HT1080 (cell line): ENCODE results near the gene PANK2. TPM values are rescaled to one million over a fixed set of nuclear protein-coding genes. Genes with fewer than 3 reads are reported as not detected.
"Not testable (repeated sequence)": the region's sequence is repeated elsewhere in the genome, so short reads cannot be mapped to it uniquely, and the experiment has no call there.

Experiments used
- DNase-seq: peaks from one replicate; pipeline ENCODE4 v3.0.0-alpha.2; 2015; ENCODE audit warnings: low read depth
- total RNA-seq: library from RNA; depleted of rRNA; stranded (reverse); fragments of >200 nt; shearing (Covaris generic); gene quantifications from 2 replicates; pipeline ENCODE4 v1.2.3, GENCODE V29; 2014

The PANK2 gene
- total RNA-seq, 1 experiment from 2014 or later: 50.9 TPM

- no peak for DNase-seq
These were observed 36.9 kb downstream of the PANK2 start for GRCh38 chr20:3925899-3926638.

- DNase-seq: no peak
These were observed 38.5 kb downstream of the PANK2 start for GRCh38 chr20:3927486-3928291.

DNA sequence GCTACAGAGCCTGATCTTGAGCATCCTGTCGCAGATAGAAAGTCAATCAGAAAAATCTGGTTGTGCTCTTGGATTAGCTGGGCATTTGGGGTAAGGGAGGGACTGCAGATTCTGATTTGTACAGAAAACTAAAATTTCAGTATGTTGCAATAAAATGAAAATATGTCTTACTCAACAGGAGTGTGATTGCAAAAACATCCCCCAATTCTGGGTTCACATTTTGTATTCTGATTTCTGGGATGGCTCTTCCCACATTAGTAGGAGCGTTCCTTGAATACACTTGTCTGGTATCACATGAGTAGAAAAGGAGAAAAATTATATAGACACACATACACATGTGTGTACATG lies 40.5 kb downstream of the PANK2 start:
- DNase-seq: no peak

DNA sequence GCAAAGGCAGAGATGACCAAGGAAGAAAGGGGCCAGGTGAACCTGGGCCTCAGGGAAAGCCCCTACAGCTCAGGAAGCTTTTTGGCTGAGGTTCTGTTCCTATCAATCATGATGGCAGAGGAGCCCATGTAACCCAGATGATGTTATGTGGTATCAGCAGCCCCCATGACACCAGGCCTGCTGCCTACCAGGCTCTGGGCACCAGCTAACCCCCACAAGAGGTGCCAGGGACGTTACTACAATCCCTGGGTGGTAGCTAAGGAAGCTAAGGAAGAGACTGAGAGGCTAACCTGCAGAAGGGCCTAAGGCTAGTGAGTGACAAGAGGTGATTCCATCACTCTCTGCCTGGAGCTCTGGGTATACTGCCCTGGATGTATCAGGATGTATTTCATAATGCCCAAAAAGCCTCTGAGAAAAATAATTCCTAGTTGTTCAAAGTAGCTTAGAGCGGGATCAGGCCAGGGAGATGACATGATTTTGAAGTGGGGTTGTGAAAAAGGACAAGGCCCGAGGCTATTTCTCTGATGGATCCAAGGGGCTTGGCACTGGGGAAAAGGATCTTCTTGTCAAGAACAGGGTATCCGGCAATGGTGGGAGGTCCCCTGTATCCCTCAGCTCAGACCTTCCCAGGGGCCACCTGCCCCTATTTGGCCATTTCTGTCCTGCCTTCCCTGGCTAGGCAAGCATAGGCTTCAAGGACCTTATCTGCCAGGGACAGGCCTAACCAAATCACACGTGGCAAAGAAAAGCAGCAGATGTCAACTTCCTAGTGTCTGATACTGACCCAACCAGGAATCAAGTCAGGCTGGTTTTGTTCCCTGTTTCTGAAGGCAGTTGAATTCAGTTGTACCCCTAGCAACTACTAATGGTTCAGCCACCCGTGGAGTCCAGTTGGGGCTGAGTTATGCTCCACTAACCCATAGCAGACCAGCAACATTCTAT lies 41.3 kb downstream of the PANK2 start:
- no peak for DNase-seq

DNA sequence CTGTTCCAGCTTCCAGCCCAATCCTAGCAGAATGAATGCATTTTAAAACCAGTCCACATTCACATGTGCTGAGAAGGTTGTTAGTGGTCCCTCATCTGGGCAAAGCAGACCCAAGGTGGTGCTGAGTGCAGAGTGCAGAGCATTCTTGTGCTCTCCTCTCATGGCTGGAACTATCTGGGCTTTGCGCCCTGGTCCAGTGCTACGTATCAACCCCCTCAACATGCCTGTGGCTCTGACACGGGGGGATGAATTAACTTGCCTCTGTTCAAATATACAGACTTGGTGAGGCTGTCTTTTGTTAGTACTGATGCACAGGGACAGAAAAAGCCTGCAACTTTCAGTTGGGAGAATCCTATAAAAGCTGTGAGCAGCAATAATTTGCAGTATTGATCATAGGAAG lies 42.5 kb downstream of the PANK2 start:
- DNase-seq: no peak

- DNase-seq: no peak
These were observed 43.1 kb downstream of the PANK2 start for GRCh38 chr20:3932277-3932676.

DNA sequence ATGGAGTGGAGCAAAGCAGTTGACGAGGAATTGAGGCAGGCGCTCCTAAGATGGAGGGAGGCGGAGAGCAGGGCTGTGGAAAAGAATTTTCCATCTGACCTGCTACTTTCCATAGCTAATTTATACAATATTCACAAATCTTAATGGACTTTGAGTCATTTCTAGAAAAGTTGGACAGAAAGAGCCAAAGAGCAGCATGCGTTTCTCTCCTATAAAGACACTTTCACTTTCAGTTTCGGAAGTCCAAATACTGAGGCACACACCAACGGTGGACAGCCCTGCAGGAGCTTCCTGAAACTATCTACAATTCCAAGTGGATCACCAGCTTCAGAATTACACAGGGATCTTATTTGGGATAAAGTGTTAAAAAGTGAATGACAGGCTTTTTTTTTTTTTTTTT lies 43.5 kb downstream of the PANK2 start:
- DNase-seq: no peak

GRCh38 chr20:3933218-3933617 lies 44.0 kb downstream of the PANK2 start:
- DNase-seq: no peak

DNA sequence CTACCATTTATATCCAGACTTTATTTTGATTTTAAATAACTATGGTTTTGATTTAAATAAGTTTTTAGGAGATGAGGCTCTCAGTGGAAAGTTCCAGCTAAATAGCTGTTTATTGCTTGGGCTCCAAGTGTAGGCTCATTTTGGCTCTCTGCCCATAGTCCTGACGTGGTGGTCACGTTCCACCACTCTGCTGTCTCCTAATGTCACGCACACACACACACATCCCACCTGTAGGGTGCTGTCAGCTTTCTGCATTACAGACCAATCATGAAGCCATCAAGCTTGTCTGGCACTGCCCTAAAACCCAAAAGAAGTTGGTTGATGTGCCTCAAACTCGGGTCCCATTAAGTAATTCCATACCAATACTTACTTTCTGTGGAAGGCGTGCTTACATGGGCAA lies 45.4 kb downstream of the PANK2 start:
- no peak for DNase-seq

- no peak for DNase-seq
These were observed 46.2 kb downstream of the PANK2 start for GRCh38 chr20:3935295-3935955.

DNA sequence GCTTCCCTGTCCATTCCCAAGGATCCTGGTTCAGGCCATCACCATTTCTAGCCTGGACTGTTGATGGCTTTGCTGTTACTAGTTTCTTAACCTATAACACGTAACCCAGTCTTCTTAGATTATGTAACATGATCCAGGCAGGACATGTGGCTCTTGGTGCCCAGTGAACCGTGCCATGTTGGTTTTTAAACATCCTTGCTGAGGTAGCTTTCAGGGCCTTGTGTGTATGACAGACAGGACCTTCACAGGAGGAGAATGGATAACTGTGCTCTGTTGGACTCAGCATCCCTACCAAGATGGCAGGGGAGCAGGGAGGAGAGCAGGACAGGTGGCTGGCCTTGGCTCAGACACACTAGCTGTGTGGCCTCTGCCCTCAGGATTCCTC lies 46.8 kb downstream of the PANK2 start:
- no peak for DNase-seq

DNA sequence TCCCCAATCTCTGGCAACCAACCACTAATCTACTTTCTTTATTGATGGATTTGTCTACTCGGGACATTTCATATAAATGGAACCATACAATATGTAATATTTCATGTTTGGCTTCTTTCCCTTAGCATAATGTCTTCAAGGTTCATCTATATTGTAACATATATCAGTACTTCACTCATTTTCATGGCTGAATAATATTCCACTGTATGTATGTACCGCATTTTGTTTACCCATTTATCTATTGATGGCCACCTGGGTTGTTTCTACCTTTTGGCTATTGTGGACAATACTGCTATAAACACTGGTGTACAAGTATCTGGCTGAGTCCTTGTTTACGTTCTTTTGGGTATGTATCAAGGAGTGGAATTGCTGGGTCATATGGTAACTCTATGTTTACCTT lies 48.4 kb downstream of the PANK2 start:
- DNase-seq: no peak

DNA sequence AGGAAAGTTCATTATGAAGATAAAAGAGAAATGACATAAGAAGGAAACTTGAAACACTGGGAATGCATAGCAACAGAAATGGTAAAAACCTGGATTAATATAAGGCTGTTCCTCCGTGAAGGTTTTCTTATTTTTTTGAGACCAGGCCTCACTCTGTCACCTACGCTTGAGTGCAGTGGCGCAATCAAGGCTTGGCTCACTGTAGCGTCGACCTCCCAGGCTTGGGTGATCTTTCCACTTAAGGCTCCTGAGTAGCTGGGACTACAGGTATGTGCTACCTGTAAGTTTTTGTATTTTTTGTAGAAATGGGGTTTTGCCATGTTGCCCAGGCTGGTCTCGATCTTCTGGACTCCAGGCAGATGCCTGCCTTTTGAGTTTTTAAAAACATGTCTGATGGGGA lies 51.7 kb downstream of the PANK2 start:
- DNase-seq: no peak

GRCh38 chr20:3946666-3947065 lies 57.5 kb downstream of the PANK2 start:
- not testable (repeated sequence) for DNase-seq

- DNase-seq: no peak
These were observed 75.5 kb downstream of the PANK2 start for GRCh38 chr20:3964719-3965118.

DNA sequence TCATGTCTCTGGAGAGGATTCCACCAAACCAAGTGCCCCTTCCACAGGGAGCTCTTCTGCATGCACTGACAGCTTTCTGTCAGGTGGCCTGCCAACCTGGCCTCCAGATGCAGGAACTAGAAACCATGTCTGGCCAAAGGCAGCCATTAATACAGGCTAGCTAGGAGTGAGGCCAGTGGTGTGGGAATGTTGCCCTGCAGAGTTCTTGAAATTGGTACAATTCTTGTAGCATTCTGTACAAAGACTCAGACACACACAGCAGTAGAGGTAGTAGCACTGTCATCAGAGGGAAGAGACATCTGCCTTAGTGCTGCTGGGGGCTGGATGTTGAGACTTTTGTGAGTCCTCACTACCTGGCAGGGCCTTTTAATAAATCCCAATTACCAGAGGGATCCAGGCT lies 77.4 kb downstream of the PANK2 start:
- no peak for DNase-seq

DNA sequence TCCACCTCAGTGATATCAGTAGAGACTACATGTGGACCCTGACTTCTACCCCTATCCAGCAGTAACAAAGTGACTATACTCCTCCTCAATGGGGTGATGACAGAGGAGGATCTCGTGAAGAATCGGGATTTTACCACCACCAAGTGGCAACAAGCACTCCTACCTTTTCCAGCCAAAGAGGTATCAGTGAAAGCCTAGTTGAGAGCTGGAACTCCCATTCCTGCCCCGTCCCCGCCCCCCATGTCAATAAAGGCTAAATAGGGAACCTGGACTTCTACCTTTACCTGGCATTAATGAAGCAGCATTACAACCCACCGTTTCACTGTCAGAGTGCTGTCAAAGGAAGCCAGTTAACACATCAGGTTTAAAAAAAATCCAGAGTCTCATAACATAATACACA lies 80.8 kb downstream of the PANK2 start:
- DNase-seq: no peak

DNA sequence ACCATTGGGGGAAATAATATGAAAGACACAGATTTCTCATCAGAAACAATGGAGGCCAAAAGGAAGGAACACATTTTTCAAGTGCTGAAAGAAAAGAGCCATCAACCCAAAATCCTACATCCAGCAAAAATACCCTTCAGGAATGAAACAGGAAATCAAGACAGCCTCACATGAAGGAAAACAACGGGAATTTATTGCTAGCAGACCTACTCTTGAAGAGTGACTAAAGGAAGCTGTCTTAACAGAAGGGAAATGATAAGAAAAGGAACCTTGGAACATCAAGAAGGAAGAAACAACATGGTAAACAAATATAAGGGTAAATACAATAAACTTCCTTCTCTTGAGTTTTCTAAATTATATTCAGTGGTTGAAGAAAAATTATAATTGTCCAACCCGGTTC lies 82.0 kb downstream of the PANK2 start:
- DNase-seq: no peak

DNA sequence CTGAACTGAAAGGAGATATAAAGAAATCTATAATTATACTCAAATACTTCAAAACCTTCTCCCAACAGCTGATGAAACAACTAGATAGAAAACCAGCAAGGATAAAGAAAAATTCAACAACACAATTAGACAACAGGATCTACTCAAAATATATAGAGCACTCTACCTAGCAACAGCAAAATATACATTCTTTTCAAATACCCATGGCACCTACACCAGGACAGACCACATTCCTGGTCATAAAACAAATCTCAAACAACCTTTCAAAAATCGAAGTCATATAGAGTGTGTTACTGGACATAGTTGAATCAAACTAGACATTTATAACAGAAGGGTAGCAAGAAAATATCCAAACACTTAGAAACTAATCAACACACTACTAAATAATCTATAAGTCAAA lies 83.0 kb downstream of the PANK2 start:
- no peak for DNase-seq

DNA sequence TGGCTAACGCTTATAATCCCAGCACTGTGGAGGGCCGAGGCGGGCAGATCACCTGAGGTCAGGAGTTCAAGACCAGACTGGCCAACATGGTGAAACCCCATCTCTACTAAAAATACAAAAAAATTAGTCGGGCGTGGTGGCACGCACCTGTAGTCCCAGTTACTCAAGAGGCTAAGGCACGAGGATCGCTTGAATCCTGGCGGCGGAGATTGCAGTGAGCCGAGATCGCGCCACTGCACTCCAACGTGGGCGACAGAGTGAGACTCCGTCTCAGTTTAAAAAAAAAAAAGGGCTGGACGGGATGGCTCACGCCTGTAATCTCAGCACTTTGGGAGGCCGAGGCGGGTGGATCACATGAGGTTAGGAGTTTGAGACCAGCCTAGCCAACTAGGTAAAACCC lies 83.4 kb downstream of the PANK2 start:
- not testable (repeated sequence) for DNase-seq

DNA sequence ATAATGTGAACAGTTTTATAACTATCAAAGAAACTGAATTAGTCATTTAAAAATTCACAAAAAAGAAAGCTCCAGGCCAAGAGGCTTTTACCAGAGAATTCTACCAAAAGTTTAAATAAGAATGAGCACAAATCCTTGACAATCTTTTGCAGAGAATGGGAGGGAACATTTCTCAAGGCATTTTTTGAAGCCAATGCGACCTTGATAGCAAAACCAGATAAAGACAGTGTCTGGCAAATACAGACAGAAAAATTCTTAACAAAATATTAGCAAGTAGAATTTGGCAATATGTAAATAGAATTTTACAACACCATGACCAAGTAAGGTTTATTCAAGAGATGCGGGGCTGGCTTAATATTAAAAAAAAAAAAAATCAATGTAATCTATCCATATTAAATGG lies 84.5 kb downstream of the PANK2 start:
- no peak for DNase-seq
